Caco-2 (cell line): ENCODE measurements around the gene ZNF101. TPM values are rescaled to one million over a fixed set of nuclear protein-coding genes. Genes with fewer than 3 reads are reported as not detected.

Source experiments
- BruUV-seq: library from RNA; stranded (reverse); fragments of 400-500 nt; replicated peaks from 2 replicates; lab custom pipeline; 2021; lab: Mats Ljungman, UMichigan
- CTCF ChIA-PET: fragments of 300-600 bp; sonication (Branson Sonifier 250); formaldehyde crosslinking; loops from one replicate; lab custom pipeline; 2022; ENCODE audit warnings: antibody characterized with exemption; lab: Charles Lee
- POLR2A ChIA-PET: fragments of 300-600 bp; sonication (Branson Sonifier 250); formaldehyde crosslinking; loops from one replicate; lab custom pipeline; 2022; ENCODE audit warnings: antibody characterized with exemption; lab: Charles Lee
- DNase-seq, 2 experiments: peaks; one replicate each; pipeline versions ENCODE4 v3.0.0 to v3.0.0-alpha.2; 2020 to 2022
- H3K27me3 ChIP-seq: replicated peaks from 2 replicates; pipeline ENCODE4 v1.6.0; 2011; ENCODE audit warnings: low read length; ENCODE audit not compliant: control insufficient read depth, insufficient read depth
- H3K36me3 ChIP-seq: 2 replicates; pipeline ENCODE4 v1.5.1; 2011; ENCODE audit warnings: low read length; ENCODE audit not compliant: control insufficient read depth, insufficient read depth
- H3K4me1 ChIP-seq: fragments of 250-450 bp; sonication (Bioruptor Pico); 2 replicates; pipeline ENCODE4 v1.5.1; 2020; ENCODE audit warnings: mild to moderate bottlenecking
- H3K4me3 ChIP-seq: 2 replicates; pipeline ENCODE4 v1.5.1; 2011; ENCODE audit warnings: low read depth, mild to moderate bottlenecking, control low read depth, low read length
- H3K9me3 ChIP-seq: fragments of 250-450 bp; sonication (Bioruptor Pico); 2 replicates; pipeline ENCODE4 v1.5.1; 2020; ENCODE audit warnings: mild to moderate bottlenecking, moderate library complexity
- H3K27ac Mint-ChIP-seq: one replicate; pipeline ENCODE4 v1.8.0; 2022; ENCODE audit warnings: mixed read lengths; ENCODE audit not compliant: unreplicated experiment
- H3K27me3 Mint-ChIP-seq: one replicate; pipeline ENCODE4 v1.8.0; 2022; ENCODE audit warnings: mixed read lengths; ENCODE audit not compliant: insufficient read depth, unreplicated experiment
- H3K36me3 Mint-ChIP-seq: one replicate; pipeline ENCODE4 v1.8.0; 2022; ENCODE audit warnings: mild to moderate bottlenecking, mixed read lengths; ENCODE audit not compliant: insufficient read depth, unreplicated experiment
- H3K4me1 Mint-ChIP-seq: one replicate; pipeline ENCODE4 v1.8.0; 2022; ENCODE audit warnings: low read depth, mixed read lengths; ENCODE audit not compliant: unreplicated experiment
- H3K4me3 Mint-ChIP-seq: one replicate; pipeline ENCODE4 v1.8.0; 2022; ENCODE audit warnings: mild to moderate bottlenecking, moderate library complexity, mixed read lengths; ENCODE audit not compliant: unreplicated experiment
- H3K9me3 Mint-ChIP-seq: one replicate; pipeline ENCODE4 v1.8.0; 2022; ENCODE audit warnings: mixed read lengths; ENCODE audit not compliant: unreplicated experiment
- intact Hi-C: fragments of 100-400 bp; cut with micrococcal nuclease; formaldehyde crosslinking; loops from one replicate; pipeline ENCODE4 v1.10.0; 2022; ENCODE audit not compliant: unreplicated experiment
- total RNA-seq: library from RNA; stranded (reverse); gene quantifications from 2 replicates; pipeline ENCODE4 v1.2.3, GENCODE V29; 2022
- TF ChIP-seq, protein P1 (sequence below), 2 experiments: fragments of 200-600 bp in 1 of 2; IDR thresholded peaks; 1 replicate in 1 of 2; 2 replicates in 1 of 2; pipeline versions ENCODE4 v1.5.1 to v1.8.0; 2011 to 2022; ENCODE audit warnings: antibody characterized with exemption in 1 of 2, control low read depth in 1 of 2, inconsistent platforms in 1 of 2, low read depth in 1 of 2, low read length in 1 of 2, mild to moderate bottlenecking in 1 of 2, moderate library complexity in 1 of 2; ENCODE audit not compliant: insufficient read depth in 1 of 2, severe bottlenecking in 1 of 2, unreplicated experiment in 1 of 2

ZNF101 gene
- total RNA-seq, 1 experiment from 2014 or later: 11.8 TPM

DNA sequence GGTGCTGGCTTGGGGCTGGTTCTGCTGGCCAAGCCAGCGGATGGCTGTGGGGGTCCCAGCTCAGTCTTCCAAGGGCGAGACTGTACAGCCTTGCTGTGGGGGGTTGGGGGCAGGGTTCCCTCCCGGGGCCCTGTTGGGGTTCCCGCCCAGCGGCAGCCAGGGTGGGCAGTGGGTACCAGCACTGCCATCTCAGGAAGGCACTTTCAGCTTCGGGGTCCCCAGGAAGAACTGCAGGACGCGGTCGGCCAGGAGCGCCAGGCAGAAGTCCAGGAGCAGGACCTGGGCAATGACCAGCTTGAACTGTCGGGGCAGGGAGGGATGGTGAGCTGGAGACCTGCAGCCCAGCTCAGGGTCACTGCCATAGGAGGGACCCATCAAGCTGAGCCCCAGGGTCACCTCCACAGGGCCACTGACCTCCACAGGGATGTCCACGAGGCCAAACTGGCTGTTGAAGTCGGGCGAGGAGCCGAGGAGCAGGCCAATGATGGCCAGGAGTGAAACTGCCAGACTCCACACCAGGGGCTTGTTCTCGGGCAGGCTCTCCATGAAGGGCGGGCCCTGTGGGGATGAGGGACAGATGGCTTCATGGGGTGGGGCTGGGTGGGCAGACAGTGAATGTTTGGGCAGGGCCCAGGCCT lies 23.3 kb upstream of the ZNF101 start:
- POLR2A ChIA-PET: no interaction called here
- Mint-ChIP-seq H3K27ac (no peak overlapping the region), H3K4me3 (no peak overlapping the region), H3K36me3 (peaks cover 41% of the 10 kb centered on the region), H3K27me3 (no peaks in the 10 kb centered on the region), H3K9me3 (no peaks in the 10 kb centered on the region), H3K4me1 (peaks cover 7% of the 10 kb centered on the region)
- no peaks in the 10 kb centered on the region; the same call in 1 of the 2 replicates for H3K36me3 ChIP-seq
- no peak overlapping the region for H3K4me3 ChIP-seq
- CTCF ChIA-PET: no interaction called here
- BruUV-seq: no TSS peak
- DNase-seq: no peak
- 0 out of 2 replicates have a peak, but pooled peaks cover 3% of the 10 kb centered on the region for H3K4me1 ChIP-seq
- TF ChIP-seq, protein P1, sequence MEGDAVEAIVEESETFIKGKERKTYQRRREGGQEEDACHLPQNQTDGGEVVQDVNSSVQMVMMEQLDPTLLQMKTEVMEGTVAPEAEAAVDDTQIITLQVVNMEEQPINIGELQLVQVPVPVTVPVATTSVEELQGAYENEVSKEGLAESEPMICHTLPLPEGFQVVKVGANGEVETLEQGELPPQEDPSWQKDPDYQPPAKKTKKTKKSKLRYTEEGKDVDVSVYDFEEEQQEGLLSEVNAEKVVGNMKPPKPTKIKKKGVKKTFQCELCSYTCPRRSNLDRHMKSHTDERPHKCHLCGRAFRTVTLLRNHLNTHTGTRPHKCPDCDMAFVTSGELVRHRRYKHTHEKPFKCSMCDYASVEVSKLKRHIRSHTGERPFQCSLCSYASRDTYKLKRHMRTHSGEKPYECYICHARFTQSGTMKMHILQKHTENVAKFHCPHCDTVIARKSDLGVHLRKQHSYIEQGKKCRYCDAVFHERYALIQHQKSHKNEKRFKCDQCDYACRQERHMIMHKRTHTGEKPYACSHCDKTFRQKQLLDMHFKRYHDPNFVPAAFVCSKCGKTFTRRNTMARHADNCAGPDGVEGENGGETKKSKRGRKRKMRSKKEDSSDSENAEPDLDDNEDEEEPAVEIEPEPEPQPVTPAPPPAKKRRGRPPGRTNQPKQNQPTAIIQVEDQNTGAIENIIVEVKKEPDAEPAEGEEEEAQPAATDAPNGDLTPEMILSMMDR (IDR thresholded peaks at IDR 0.05; ENCODE audit: insufficient read depth in 1 of 2, low read depth in 1 of 2, low read length in 1 of 2, severe bottlenecking in 1 of 2, unreplicated experiment in 1 of 2): no peak
- no peaks in the 10 kb centered on the region for H3K9me3 ChIP-seq
- H3K27me3 ChIP-seq: no peaks in the 10 kb centered on the region
- intact Hi-C loops: no loop called here

DNA sequence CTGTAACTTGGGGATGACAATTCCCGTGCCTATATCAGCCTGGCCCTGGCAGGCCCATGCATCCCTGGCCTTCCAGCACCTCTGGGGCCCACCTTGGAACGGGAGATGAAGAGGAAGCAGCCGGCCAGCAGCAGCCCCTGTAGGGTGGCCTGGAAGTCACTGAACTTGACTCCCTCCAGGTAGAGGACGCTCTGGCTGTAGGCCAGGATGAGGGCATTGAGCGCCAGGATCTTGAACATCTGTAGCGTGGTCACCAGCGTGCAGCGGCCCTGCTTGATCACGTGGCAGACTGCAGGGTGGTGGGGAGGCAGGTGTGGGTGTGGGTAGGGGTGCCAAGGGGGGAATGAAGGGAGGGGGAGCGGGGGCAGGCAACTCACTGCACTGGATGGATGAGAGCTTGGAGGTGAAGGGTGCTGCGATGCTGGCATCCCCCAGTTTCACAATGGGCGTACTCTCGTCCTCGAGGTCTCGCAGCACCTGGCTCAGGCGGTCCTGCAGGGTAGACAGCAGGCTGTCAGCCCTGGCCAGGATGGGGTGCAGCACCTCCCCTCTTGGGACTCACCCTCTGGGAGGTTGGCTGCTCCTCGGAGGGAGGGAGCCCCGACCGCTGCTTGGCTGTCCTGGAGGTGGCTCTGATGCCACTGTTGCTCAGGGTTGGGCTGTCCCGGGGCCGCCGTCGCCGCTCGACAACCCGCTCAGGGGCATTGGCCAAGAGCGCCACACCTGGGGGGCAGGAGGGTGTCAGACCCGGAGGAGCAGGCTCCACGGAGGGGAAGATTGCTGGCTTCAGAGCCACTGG lies 21.4 kb upstream of the ZNF101 start:
- H3K4me3 Mint-ChIP-seq: no peak overlapping the region
- ChIA-PET POLR2A (no interaction called here), CTCF (no interaction called here)
- no peaks in the 10 kb centered on the region; the same call in none of the 2 replicates for H3K36me3 ChIP-seq
- H3K27me3 Mint-ChIP-seq: no peaks in the 10 kb centered on the region
- no peak for DNase-seq
- peaks cover 48% of the 10 kb centered on the region for H3K36me3 Mint-ChIP-seq
- H3K4me1 ChIP-seq: 0 out of 2 replicates have a peak, but pooled peaks cover 3% of the 10 kb centered on the region
- no peak overlapping the region for H3K4me3 ChIP-seq
- no peaks in the 10 kb centered on the region for H3K9me3 Mint-ChIP-seq
- no peak overlapping the region for H3K27ac Mint-ChIP-seq
- H3K27me3 ChIP-seq: no peaks in the 10 kb centered on the region
- intact Hi-C loops: no loop called here
- no peaks in the 10 kb centered on the region for H3K9me3 ChIP-seq
- TF ChIP-seq, protein P1 (IDR thresholded peaks at IDR 0.05; ENCODE audit: insufficient read depth in 1 of 2, low read depth in 1 of 2, low read length in 1 of 2, severe bottlenecking in 1 of 2, unreplicated experiment in 1 of 2): no peak
- BruUV-seq: no TSS peak
- peaks cover 6% of the 10 kb centered on the region for H3K4me1 Mint-ChIP-seq

DNA sequence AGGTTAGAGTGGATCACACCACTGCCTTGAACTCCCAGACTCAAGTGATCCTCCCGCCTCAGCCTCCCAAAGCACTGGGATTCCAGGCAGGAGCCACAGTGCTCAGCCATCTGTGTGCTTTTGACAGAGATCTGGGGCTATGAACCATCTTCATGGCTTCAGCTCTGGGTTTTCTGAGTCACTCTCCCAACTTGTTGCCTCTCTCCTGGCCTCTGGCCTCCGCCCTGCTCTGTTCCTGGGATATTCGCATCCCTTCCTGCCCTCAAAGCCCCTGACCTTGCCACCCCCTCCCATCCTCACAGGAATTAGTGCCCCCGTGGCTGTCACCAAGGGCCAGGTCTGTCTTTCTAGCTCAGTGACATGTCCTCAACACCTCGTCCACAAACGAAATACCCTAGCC lies 19.5 kb upstream of the ZNF101 start:
- no peaks in the 10 kb centered on the region for H3K4me1 ChIP-seq
- no peak overlapping the region for H3K4me3 ChIP-seq
- no peaks in the 10 kb centered on the region for H3K9me3 ChIP-seq
- Mint-ChIP-seq H3K27me3 (no peaks in the 10 kb centered on the region), H3K27ac (no peak overlapping the region), H3K4me1 (no peaks in the 10 kb centered on the region), H3K36me3 (peaks cover 41% of the 10 kb centered on the region), H3K9me3 (no peaks in the 10 kb centered on the region), H3K4me3 (no peak overlapping the region)
- intact Hi-C loops: no loop called here
- CTCF ChIA-PET: no interaction called here
- no peaks in the 10 kb centered on the region for H3K27me3 ChIP-seq
- TF ChIP-seq, protein P1 (IDR thresholded peaks at IDR 0.05; ENCODE audit: insufficient read depth in 1 of 2, low read depth in 1 of 2, low read length in 1 of 2, severe bottlenecking in 1 of 2, unreplicated experiment in 1 of 2): no peak
- no TSS peak for BruUV-seq
- no peak for DNase-seq
- no peaks in the 10 kb centered on the region; the same call in none of the 2 replicates for H3K36me3 ChIP-seq
- POLR2A ChIA-PET: no interaction called here
